ENCODE data around the gene GLUD1. TPM values are rescaled to one million over a fixed set of nuclear protein-coding genes. Genes with fewer than 3 reads are reported as not detected.

The GLUD1 gene
- total and polyA plus RNA-seq, 2 donors (not counting 1 experiment from before 2014, with no cell fraction given) = 130 to 327 TPM

GRCh38 chr10:87095236-87095945 lies 748 bp upstream of the GLUD1 start:
- H3K9ac ChIP-seq (ENCODE audit: insufficient read depth, low read length) = peak overlapping the region; percentile 83
- peak overlapping the region; percentile 94 for H3K27ac ChIP-seq (ENCODE audit: insufficient read depth, low read length)

GRCh38 chr10:87093632-87094372 lies 841 bp downstream of the GLUD1 start:
- peak overlapping the region; percentile 54 to 98 (median 81) for H3K4me3 ChIP-seq (replicated peaks in 1 of 4; ENCODE audit: control extremely low read depth in 1 of 4, insufficient read depth in 1 of 4, low read depth in 3 of 4, low read length in 4 of 4)
- H3K4me2 ChIP-seq (ENCODE audit: extremely low read depth, insufficient read depth, low read length) = peak overlapping the region; percentile 85
- no peaks in the 10 kb centered on the region for H3K9me3 ChIP-seq (ENCODE audit: control insufficient read depth, insufficient read depth, low read depth, low read length)
- H3K9ac ChIP-seq (ENCODE audit: insufficient read depth, low read length) = peak overlapping the region; percentile 93
- H4K20me1 ChIP-seq (ENCODE audit: control insufficient read depth, extremely low read depth, insufficient read depth, low read length) = no peaks in the 10 kb centered on the region
- peak; percentile 37 to 43 for DNase-seq (ENCODE audit: low read depth in 2 of 2)
- no peaks in the 10 kb centered on the region for H3K27me3 ChIP-seq (ENCODE audit: control insufficient read depth, insufficient read depth, low read length)
- H3K27ac ChIP-seq (ENCODE audit: insufficient read depth, low read length) = peak overlapping the region; percentile 83
- H2AFZ ChIP-seq (ENCODE audit: low read length) = no peak overlapping the region
- TF ChIP-seq EZH2 (IDR thresholded peaks at IDR 0.05; ENCODE audit: low read length, missing control alignments) = no peak
- TF ChIP-seq CTCF (conservative IDR thresholded peaks at IDR 0.05 in 1 of 2, IDR thresholded peaks at IDR 0.05 in 1 of 2; ENCODE audit: low read depth in 1 of 2, low read length in 2 of 2) = no peak
- H3K79me2 ChIP-seq (ENCODE audit: control insufficient read depth, insufficient read depth, low read length) = peaks cover 80% of the 10 kb centered on the region
- H3K4me1 ChIP-seq (ENCODE audit: control insufficient read depth, extremely low read depth, insufficient read depth, low read length) = peaks cover 2% of the 10 kb centered on the region
- no peaks in the 10 kb centered on the region for H3K36me3 ChIP-seq (ENCODE audit: control insufficient read depth, insufficient read depth, low read length)

More at GRCh38 chr10:87095236-87095945, 748 bp upstream of the GLUD1 start:
- H3K9me3 ChIP-seq (ENCODE audit: control insufficient read depth, insufficient read depth, low read depth, low read length) = no peaks in the 10 kb centered on the region
- no peaks in the 10 kb centered on the region for H3K36me3 ChIP-seq (ENCODE audit: control insufficient read depth, insufficient read depth, low read length)
- peak overlapping the region; percentile 79 for H3K4me2 ChIP-seq (ENCODE audit: extremely low read depth, insufficient read depth, low read length)
- H3K79me2 ChIP-seq (ENCODE audit: control insufficient read depth, insufficient read depth, low read length) = peaks cover 65% of the 10 kb centered on the region
- peaks cover 2% of the 10 kb centered on the region for H3K4me1 ChIP-seq (ENCODE audit: control insufficient read depth, extremely low read depth, insufficient read depth, low read length)
- TF ChIP-seq EZH2 (IDR thresholded peaks at IDR 0.05; ENCODE audit: low read length, missing control alignments) = no peak
- TF ChIP-seq CTCF (conservative IDR thresholded peaks at IDR 0.05 in 1 of 2, IDR thresholded peaks at IDR 0.05 in 1 of 2; ENCODE audit: low read depth in 1 of 2, low read length in 2 of 2) = no peak
- H2AFZ ChIP-seq (ENCODE audit: low read length) = peak overlapping the region; percentile 78
- H3K4me3 ChIP-seq (replicated peaks in 1 of 4; ENCODE audit: control extremely low read depth in 1 of 4, insufficient read depth in 1 of 4, low read depth in 3 of 4, low read length in 4 of 4) = peak overlapping the region; percentile 74 to 85 (median 81)
- H3K27me3 ChIP-seq (ENCODE audit: control insufficient read depth, insufficient read depth, low read length) = no peaks in the 10 kb centered on the region
- no peaks in the 10 kb centered on the region for H4K20me1 ChIP-seq (ENCODE audit: control insufficient read depth, extremely low read depth, insufficient read depth, low read length)
- DNase-seq (ENCODE audit: low read depth in 2 of 2) = peak; percentile 86 to 89

- Histone ChIP-seq H3K4me2 (ENCODE audit: extremely low read depth, insufficient read depth, low read length) (peak overlapping the region; percentile 85), H3K79me2 (ENCODE audit: control insufficient read depth, insufficient read depth, low read length) (peaks cover 85% of the 10 kb centered on the region), H3K4me3 (replicated peaks in 1 of 4; ENCODE audit: control extremely low read depth in 1 of 4, insufficient read depth in 1 of 4, low read depth in 3 of 4, low read length in 4 of 4) (peak overlapping the region; percentile 54 to 98 (median 81)), H3K9me3 (ENCODE audit: control insufficient read depth, insufficient read depth, low read depth, low read length) (no peaks in the 10 kb centered on the region), H3K36me3 (ENCODE audit: control insufficient read depth, insufficient read depth, low read length) (no peaks in the 10 kb centered on the region), H3K4me1 (ENCODE audit: control insufficient read depth, extremely low read depth, insufficient read depth, low read length) (peaks cover 2% of the 10 kb centered on the region), H3K27me3 (ENCODE audit: control insufficient read depth, insufficient read depth, low read length) (no peaks in the 10 kb centered on the region), H4K20me1 (ENCODE audit: control insufficient read depth, extremely low read depth, insufficient read depth, low read length) (no peaks in the 10 kb centered on the region), H3K9ac (ENCODE audit: insufficient read depth, low read length) (peak overlapping the region; percentile 93), H3K27ac (ENCODE audit: insufficient read depth, low read length) (peak overlapping the region; percentile 83), H2AFZ (ENCODE audit: low read length) (no peak overlapping the region)
- DNase-seq (ENCODE audit: low read depth in 2 of 2) = peak; percentile 43 to 49
- no peak for TF ChIP-seq CTCF (conservative IDR thresholded peaks at IDR 0.05 in 1 of 2, IDR thresholded peaks at IDR 0.05 in 1 of 2; ENCODE audit: low read depth in 1 of 2, low read length in 2 of 2)
- no peak for TF ChIP-seq EZH2 (IDR thresholded peaks at IDR 0.05; ENCODE audit: low read length, missing control alignments)
Observed at GRCh38 chr10:87092861-87093631, 1.6 kb downstream of the GLUD1 start.

All from fibroblast of lung (primary cell).